Caki2 (cell line): Measurements from ENCODE around the gene ALB. TPM values are rescaled to one million over a fixed set of nuclear protein-coding genes. Genes with fewer than 3 reads are reported as not detected.

Experiments
- DNase-seq: peaks from one replicate; pipeline ENCODE4 v3.0.0-alpha.2; 2015; ENCODE audit warnings: low read depth
- in situ Hi-C: cut with HindIII; loops from 2 replicates; pipeline ENCODE4 v1.10.0; 2016; ENCODE audit warnings: low sequenced_read_pairs, low pct_unique_long_range_greater_than_20kb, mixed read lengths
- total RNA-seq: library from RNA; depleted of rRNA; stranded (reverse); fragments of >200 nt; shearing (Covaris generic); gene quantifications from 2 replicates; pipeline ENCODE4 v1.2.3, GENCODE V29; 2014; ENCODE audit warnings: low replicate concordance; rRNA removed

ALB gene
- total RNA-seq, 1 experiment from 2014 or later: not detected

- in situ Hi-C loops: no loop called here
- no peak for DNase-seq
These were observed 56.9 kb downstream of the ALB start for GRCh38 chr4:73460913-73461522.

GRCh38 chr4:73468170-73468569, 64.1 kb downstream of the ALB start:
- in situ Hi-C loops: no loop called here
- no peak for DNase-seq

GRCh38 chr4:73470728-73471127, 66.6 kb downstream of the ALB start:
- DNase-seq: no peak
- in situ Hi-C loops: no loop called here

Other genes starting within 250 kb of the ALB start
- 20.5 and 46.7 TPM in 2 replicates for gene ANKRD17, start 145.5 kb upstream of the ALB start, total RNA-seq
- 5.4 and 25.5 TPM in 2 replicates for gene AFP, start 31.9 kb downstream of the ALB start, total RNA-seq
- not detected in 2 replicates for gene AFM, start 77.5 kb downstream of the ALB start, total RNA-seq
- 0.52 and 1.0 TPM in 2 replicates for gene RASSF6, start 216.1 kb downstream of the ALB start, total RNA-seq